22Rv1 (cell line): ENCODE results near the gene CEBPG.

ENCODE experiments used
- ZFX ChIP-seq: fragments of 450-650 bp; IDR thresholded peaks from 2 replicates; pipeline ENCODE4 v1.6.1; 2017; ENCODE audit warnings: antibody characterized with exemption, borderline replicate concordance
- TF ChIP-seq, protein P1 (sequence below): fragments of 450-650 bp; IDR thresholded peaks from 2 replicates; pipeline ENCODE4 v1.5.1; 2017; ENCODE audit warnings: mild to moderate bottlenecking

DNA sequence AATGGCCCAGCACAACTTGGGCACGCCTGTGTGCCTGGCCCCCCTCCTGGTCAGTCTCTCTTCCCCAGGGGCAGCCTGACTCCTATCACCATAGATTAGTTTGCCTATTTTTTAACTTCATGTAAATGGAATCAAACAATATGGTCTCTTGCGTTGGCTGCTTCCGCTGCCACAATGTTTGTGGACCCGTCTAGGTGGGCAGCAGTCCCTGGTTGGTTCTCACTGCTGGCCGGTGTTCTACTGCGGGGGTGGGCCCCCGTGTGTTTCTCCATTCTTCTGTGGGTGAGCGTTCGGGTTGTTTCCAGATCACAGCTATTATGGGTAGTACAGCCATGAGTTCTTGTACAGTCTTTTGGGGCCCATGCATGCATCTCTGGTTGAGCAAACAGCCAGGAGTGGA is 47.3 kb downstream of the CEBPG start:
- TF ChIP-seq, protein P1, sequence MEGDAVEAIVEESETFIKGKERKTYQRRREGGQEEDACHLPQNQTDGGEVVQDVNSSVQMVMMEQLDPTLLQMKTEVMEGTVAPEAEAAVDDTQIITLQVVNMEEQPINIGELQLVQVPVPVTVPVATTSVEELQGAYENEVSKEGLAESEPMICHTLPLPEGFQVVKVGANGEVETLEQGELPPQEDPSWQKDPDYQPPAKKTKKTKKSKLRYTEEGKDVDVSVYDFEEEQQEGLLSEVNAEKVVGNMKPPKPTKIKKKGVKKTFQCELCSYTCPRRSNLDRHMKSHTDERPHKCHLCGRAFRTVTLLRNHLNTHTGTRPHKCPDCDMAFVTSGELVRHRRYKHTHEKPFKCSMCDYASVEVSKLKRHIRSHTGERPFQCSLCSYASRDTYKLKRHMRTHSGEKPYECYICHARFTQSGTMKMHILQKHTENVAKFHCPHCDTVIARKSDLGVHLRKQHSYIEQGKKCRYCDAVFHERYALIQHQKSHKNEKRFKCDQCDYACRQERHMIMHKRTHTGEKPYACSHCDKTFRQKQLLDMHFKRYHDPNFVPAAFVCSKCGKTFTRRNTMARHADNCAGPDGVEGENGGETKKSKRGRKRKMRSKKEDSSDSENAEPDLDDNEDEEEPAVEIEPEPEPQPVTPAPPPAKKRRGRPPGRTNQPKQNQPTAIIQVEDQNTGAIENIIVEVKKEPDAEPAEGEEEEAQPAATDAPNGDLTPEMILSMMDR = no peak
- no peak for TF ChIP-seq ZFX
